ENCODE measurements around the gene RASA3.

- no peak for TF ChIP-seq CTCF (IDR thresholded peaks at IDR 0.05)
- no peak for TF ChIP-seq POLR2A (IDR thresholded peaks at IDR 0.05)
Observed at GRCh38 chr13:113929628-113930615, 202.5 kb downstream of the RASA3 start.

Measured in sigmoid colon (tissue), 3 donors.